GM03348 (cell line): ENCODE data around the gene SSTR4.

Experiments used
- DNase-seq: peaks from one replicate; pipeline ENCODE4 v3.0.0; 2012; ENCODE audit warnings: low spot score

SSTR4 gene

DNA sequence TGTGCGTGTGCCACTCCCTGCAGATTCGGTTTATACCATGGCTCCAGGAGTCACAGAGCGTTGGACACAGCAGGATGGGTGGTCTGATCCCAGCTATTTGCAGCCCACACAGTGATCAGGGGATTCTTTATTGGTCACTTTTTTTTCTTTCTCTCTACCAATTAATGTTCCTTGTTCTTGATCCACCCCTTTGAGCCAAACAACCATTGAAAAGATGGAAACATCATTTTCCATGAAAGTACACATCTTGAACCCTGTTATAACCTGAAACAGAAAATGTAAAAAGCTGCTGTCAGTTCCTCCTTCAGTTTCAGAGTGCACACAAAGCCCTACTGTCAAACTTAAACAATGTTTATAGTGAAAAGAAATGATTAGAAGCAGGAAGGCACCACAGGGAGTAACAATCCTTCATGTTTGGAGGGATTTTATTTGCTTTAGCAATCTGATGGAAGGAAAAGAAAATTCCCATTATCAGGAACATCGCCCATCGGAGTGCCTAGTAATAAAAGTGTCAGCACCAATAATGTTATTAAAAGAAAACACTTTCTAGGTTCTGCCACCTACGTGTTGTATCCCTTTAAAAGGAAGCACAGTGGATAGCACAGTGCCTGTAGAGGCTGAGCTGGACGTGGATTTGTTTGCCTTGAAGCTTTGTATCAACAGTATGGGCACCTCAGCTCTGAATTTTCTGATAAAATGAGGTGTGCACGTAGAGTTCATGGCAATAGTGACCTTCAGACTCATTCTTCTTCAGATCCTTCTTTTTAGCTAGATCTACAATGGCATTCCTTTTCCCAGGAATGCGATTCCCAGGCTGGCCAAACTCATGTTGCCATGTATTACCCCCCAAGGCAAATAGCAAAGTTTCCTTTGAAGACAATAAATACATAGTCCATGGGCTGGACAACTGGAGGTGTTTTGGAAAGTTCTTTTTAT is 30.4 kb downstream of the SSTR4 start:
- no peak for DNase-seq

DNA sequence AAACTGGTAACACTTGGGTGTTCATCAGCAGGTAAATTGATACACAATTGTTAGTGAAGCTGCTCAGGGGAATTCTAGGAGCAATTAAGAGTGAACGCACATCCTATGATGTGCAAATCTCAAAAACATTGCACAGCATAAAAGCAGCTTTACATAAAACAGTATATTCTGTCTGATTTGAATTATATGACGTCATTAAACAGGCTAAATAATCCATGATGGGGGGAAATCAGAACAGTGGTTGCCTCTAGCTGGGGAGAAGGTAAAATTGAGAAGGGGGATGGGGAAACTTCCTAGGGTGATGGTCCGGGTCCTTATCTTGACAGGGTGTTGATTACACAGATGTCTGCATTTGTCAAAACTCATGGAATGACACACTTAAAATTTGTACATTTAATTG is 31.7 kb downstream of the SSTR4 start:
- DNase-seq: no peak

DNA sequence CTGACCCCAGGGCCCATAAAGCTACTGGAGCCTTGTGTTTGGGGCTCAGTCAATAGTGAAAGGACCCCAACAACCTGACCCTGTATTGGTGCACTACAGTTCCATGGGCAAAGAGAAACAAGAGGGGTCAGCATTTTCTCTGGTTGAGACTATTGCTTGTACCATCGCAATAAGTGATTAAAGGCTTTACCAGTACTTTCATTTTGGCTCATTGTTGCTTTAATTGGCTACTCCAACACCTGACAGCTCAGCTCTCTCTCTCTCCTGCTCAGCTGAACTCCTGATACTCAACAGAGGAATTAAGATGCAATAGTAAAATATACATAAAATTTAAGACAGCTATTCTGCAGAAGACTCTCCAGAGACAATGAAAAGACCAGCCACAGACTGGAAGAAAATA is 33.2 kb downstream of the SSTR4 start:
- no peak for DNase-seq

DNA sequence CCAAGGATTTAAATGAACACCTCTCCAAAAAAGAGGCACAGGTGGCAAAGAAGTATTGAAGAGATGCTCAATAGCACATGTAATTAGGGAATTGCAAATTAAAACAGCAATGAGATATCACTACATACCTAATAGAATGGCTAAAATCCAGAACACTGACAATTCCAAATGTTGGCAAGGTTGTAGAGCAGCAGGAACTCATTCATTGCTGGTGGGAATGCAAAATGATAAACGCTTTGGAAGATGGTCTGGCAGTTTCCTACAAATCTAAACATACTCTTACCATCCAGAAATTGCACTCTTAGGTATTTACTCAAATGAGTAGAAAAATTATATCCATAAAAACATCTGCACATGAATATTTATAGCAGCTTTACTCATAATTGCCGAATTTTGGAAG is 34.0 kb downstream of the SSTR4 start:
- no peak for DNase-seq

DNA sequence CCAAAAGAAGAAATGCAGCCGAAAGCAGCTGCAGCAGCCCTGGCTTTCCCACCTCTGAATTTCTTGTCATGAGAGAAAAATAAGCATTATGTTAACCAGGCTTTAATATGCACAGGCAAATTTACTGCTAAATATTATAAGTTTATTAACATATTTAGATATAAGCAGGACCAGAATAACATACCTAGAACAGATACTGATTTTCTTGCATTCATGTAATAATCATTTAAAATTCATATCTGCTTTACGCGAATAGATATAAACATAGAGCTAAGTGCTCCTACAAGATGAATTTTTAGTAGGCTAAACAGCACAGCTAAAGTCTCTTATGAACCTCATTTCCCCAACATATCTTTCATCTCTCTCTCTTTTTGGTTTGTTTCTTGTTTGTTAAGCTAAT is 36.3 kb downstream of the SSTR4 start:
- no peak for DNase-seq

- no peak for DNase-seq
Observed at GRCh38 chr20:23071996-23072395, 36.9 kb downstream of the SSTR4 start.

DNA sequence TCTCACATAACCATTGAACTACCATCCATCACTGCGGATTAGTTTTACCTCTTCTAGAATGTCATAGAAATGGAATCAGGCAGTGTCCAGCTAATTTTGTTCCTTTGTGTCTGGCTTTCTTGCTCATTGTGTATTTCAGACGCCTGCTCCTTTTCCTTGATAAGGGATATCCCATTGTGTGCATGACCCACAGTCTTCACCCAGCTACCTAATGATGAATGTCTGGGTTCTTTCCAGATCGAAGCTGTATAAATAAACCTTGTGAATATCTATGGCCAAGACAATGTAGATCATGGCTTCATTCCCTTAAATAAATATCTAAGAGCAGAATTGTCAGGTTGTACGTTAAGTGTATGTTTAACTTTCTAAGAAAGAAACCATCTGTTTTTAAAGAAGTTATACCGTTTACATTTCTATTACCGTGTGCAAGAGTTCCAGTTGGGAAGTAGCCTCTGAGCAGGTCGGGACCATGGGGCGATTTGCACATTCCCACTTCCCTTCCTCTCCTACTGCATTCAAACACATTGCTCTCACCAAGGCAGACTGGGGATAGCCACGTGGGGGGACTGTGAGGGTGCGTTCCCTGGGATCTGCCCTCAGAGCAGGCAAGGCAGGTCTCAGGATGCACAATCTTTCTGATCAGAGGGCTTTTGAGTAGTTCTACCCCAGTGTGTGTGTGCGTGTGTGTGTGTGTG is 37.9 kb downstream of the SSTR4 start:
- DNase-seq: no peak

DNA sequence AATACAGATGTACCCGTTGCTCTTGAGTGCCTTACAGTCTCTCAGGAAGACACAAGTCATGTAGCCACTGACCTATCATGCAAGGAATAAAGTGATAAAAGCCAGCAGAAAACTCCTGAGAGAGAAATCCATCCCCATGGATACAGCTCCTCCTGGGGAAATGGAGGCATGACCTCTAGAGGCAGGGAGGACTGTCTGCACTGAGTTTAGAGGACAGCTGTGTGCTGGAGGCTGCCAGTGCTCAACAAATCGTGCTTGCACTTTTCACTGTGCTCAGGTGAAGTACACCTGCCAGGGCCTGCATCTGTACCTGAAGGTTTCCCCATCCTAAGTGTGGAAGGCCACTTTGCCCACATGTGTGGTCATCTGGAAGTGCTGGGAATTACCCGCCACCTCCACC is 38.9 kb downstream of the SSTR4 start:
- DNase-seq: no peak

GRCh38 chr20:23077277-23077676 is 42.2 kb downstream of the SSTR4 start:
- no peak for DNase-seq

GRCh38 chr20:23078351-23079015 is 43.4 kb downstream of the SSTR4 start:
- DNase-seq: no peak

GRCh38 chr20:23079016-23079351 is 43.9 kb downstream of the SSTR4 start:
- no peak for DNase-seq

- DNase-seq: no peak
Observed at GRCh38 chr20:23079926-23080325, 44.8 kb downstream of the SSTR4 start.

DNA sequence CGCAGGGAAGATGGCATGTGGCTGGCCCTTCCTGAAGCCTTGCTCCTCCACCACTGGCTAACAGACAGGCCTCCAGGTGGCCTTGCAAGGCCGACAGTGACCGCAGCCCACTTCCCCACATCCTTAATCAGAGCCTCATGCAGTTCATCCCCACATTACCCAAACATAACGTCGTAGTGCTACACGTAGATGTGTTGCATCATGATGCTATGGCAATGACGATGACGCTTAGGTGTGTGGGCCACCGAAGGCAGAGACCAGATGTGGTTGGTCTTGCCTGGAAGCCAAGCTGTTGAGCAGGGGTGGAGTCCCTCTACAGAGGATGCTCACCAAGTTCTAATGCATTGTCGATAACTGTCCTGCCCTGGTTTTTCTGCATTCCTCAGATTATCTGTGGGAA is 45.4 kb downstream of the SSTR4 start:
- DNase-seq: no peak

DNA sequence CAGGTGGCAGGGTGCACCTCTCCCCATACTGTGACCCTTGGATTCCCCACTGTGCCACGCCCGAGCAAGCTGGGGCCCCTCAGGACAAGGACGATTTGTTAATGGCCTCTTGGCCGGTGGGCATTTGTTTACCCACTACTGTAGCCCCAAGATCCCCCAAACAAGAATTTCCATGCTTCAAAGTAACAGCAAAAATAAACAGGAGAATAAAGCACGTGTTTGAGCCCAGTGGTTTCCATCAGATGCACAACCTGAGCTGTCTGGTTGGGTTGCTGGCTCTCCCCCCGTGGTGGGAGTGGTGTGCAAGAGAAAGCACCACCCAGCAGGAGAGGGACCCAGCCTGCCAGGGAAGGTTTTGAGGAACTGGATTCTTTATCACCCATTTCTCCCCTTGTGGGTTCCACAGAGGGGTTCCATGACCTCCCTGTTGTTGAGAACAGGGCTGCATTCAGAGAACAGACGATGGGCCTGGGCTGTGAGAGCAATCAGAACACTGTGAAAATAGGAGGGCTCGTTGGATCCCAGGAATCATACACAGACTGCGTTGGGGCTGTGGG is 46.2 kb downstream of the SSTR4 start:
- no peak for DNase-seq

DNA sequence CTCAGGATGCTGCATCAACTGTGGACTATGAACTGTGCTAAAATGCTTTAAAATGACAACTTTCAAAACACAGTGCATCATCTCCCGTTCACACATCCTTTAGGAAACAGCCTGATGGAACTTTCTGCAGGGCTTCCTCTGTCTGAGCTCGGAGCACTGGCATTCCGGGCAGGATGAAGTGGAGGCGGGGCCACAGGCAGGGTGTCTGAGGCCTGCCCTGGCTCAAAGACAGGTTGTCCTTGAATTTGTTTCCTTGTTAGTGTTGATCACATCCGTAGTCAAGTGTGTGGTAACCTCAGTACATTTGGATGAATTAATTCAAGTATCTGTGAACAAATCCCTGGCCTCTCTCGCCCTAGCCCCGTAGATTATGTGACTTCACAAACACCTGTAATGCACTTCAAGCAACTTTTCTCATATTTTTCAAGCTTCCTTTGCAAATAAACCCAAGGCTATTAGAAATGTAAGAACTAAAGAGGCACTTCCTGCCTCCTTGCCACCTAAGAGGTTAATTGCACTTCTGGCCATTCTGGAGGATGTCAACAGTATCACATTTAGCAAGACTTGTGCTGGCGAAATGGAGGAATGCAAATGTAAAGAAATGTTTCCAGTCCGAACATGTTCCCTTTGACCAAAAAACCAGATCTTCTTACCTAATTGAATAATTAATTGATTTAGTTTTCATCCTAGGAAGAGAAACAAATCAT is 47.9 kb downstream of the SSTR4 start:
- no peak for DNase-seq

DNA sequence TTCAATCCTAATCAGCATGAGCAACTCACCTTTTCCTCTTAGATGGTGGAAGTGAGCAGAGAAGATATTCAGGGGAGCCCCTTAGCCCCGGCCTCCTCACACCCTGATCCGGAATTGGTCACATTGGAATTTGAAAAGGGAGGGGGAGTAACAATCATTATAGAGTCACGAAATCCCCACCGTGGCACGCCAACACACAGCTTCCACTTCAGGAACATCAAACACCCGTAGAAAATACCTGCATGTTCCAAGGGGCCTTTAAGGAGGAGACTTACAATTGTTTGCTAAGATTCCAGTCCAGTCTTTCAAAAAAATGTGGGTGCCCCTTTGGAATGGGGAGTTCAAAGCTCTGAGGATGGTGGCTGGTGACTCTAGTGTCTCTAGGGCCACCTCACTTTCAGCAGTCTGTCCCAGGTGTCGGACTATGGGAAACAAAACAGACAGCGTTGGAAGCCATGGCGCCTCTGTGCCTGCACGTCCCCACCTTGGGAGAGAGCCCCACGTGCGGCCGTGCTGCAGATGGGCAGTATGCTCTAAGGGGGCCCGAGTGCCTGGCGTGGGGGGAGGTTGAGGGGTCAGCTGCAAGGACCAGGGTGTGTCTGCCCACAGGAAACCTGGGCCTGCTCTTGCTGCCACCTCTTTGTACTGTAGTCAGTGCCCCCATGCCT is 48.6 kb downstream of the SSTR4 start:
- DNase-seq: no peak

GRCh38 chr20:23084282-23084844 is 49.3 kb downstream of the SSTR4 start:
- no peak for DNase-seq

- DNase-seq: no peak
Observed at GRCh38 chr20:23084845-23085365, 49.8 kb downstream of the SSTR4 start.

GRCh38 chr20:23085436-23086055 is 50.4 kb downstream of the SSTR4 start:
- no peak for DNase-seq

- DNase-seq: no peak
Observed at GRCh38 chr20:23086056-23086566, 51.0 kb downstream of the SSTR4 start, which contains the start of gene CD93. CD93 (minus strand) TSS chr20:23086324; CDS start chr20:23086192, 132 bp downstream.
